ENCODE measurements around the gene MARCHF10. TPM values are rescaled to one million over a fixed set of nuclear protein-coding genes. Genes with fewer than 3 reads are reported as not detected.

MARCHF10 gene
- total and polyA plus RNA-seq, 2 of the 4 experiments (the other 2 are of a cell fraction): 0.18 to 0.74 TPM

- CTCF ChIA-PET: interaction anchor here (0.6 kb wide), 1 partner anchor 626 kb away, joined by 4 read pairs; no protein-coding TSS in a partner anchor
- H2BK20ac ChIP-seq (ENCODE audit: low read depth, low read length): no peak overlapping the region; the same call in 1 of the 2 replicates
- intact Hi-C loops (cut with micrococcal nuclease) (no loop called here), dilution Hi-C loops (cut with HindIII; ENCODE audit: low sequenced_read_pairs, unreplicated experiment) (no loop called here), in situ Hi-C loops (cut with MboI; ENCODE audit: low sequenced_read_pairs) (no loop called here)
- POLR2A ChIA-PET (ENCODE audit: unreplicated experiment): no interaction called here
- no peak overlapping the region for H2BK5ac ChIP-seq (ENCODE audit: low read depth, low read length, poor library complexity, severe bottlenecking)
- 81% methylated on average over 4 of the region's 9 CpGs; no CpG with 5 or more reads in 1 of the 2 experiments for WGBS, 2 experiments (ENCODE audit: extremely low coverage in 2 of 2, insufficient read length in 1 of 2)
- TF ChIP-seq RCOR1 (IDR thresholded peaks at IDR 0.05; ENCODE audit: insufficient replicate concordance, low read length) (no peak), CHD1 (IDR thresholded peaks at IDR 0.05; ENCODE audit: low read depth, low read length) (no peak), MAZ (IDR thresholded peaks at IDR 0.05; ENCODE audit: borderline replicate concordance, low read depth, low read length) (no peak), MAFK (IDR thresholded peaks at IDR 0.05; ENCODE audit: low read depth, low read length) (no peak), CTCF (conservative IDR thresholded peaks at IDR 0.05; ENCODE audit: low read depth, low read length) (no peak), MXI1 (IDR thresholded peaks at IDR 0.05; ENCODE audit: borderline replicate concordance, low read depth, low read length) (no peak), SMC3 (IDR thresholded peaks at IDR 0.05; ENCODE audit: low read depth, low read length) (no peak), POLR2A (IDR thresholded peaks at IDR 0.05; ENCODE audit: low read depth, low read length) (no peak), BHLHE40 (IDR thresholded peaks at IDR 0.05; ENCODE audit: low read depth, low read length) (no peak), CEBPB (IDR thresholded peaks at IDR 0.05; ENCODE audit: low read depth, low read length) (no peak), FOS (IDR thresholded peaks at IDR 0.05; ENCODE audit: low read depth, low read length) (no peak), USF2 (IDR thresholded peaks at IDR 0.05; ENCODE audit: low read depth, low read length) (no peak), RAD21 (IDR thresholded peaks at IDR 0.05; ENCODE audit: low read length) (no peak), RFX5 (IDR thresholded peaks at IDR 0.05; ENCODE audit: low read depth, low read length) (no peak), NFE2L2 (IDR thresholded peaks at IDR 0.05; ENCODE audit: low read depth, low read length) (no peak), ELK1 (IDR thresholded peaks at IDR 0.05; ENCODE audit: borderline replicate concordance, low read depth, low read length) (no peak)
- ATAC-seq (ENCODE audit: low read depth): no peak
- no peak overlapping the region for H3K9ac ChIP-seq (ENCODE audit: low read depth, low read length)
- peaks cover 7% of the 10 kb centered on the region; the same call in 1 of the 2 replicates for H3K4me1 ChIP-seq (ENCODE audit: control insufficient read depth, insufficient read depth, low read length)
- H3K27ac ChIP-seq (ENCODE audit: insufficient read depth, low read length): no peak overlapping the region
- no peak overlapping the region for H2AK9ac ChIP-seq (replicated peaks; ENCODE audit: low read depth, low read length, poor library complexity)
- no peak overlapping the region for H3K4me3 ChIP-seq (ENCODE audit: insufficient read depth, low read depth, low read length)
- no peak overlapping the region for H3K14ac ChIP-seq (replicated peaks; ENCODE audit: low read depth, low read length)
- no peak overlapping the region for H3K18ac ChIP-seq (ENCODE audit: low read depth, low read length)
- H2BK15ac ChIP-seq (ENCODE audit: low read depth, low read length): no peak overlapping the region
- BruUV-seq (replicated peaks): no TSS peak
- H3K9me1 ChIP-seq (ENCODE audit: insufficient read depth, low read length): no peaks in the 10 kb centered on the region
- H3K79me1 ChIP-seq (ENCODE audit: low read depth in 1 of 2, low read length in 2 of 2): no peaks in the 10 kb centered on the region
- H4K8ac ChIP-seq (ENCODE audit: low read depth in 2 of 2, low read length in 2 of 2): no peak overlapping the region
- no peak overlapping the region for H3K23ac ChIP-seq (ENCODE audit: low read depth, low read length)
- H3K4ac ChIP-seq (ENCODE audit: low read depth, low read length): no peak overlapping the region
- H2AFZ ChIP-seq (replicated peaks; ENCODE audit: low read length, poor library complexity): no peak overlapping the region
- H3K9me3 ChIP-seq (ENCODE audit: control insufficient read depth, insufficient read depth, low read length): no peaks in the 10 kb centered on the region
- H2BK120ac ChIP-seq (ENCODE audit: low read depth, low read length): no peak overlapping the region
- H4K20me1 ChIP-seq (ENCODE audit: insufficient read depth, low read length): no peaks in the 10 kb centered on the region
- H2AK5ac ChIP-seq (ENCODE audit: low read depth, low read length): peak overlapping the region; percentile 48; the same call in 1 of the 2 replicates
- no peak overlapping the region for H3K56ac ChIP-seq (ENCODE audit: extremely low read depth, insufficient read depth, low read length)
- DNase-seq: no peak
- H3K27me3 ChIP-seq (ENCODE audit: control insufficient read depth, insufficient read depth, low read length): no peaks in the 10 kb centered on the region
- H4K5ac ChIP-seq (ENCODE audit: low read depth, low read length): no peak overlapping the region
- no peaks in the 10 kb centered on the region for H3K36me3 ChIP-seq (ENCODE audit: control insufficient read depth, insufficient read depth, low read length)
- H3K4me2 ChIP-seq (ENCODE audit: low read depth, low read length): no peak overlapping the region
- no peak overlapping the region for H4K91ac ChIP-seq (ENCODE audit: insufficient read depth, low read depth, low read length)
These were observed 5.4 kb downstream of the MARCHF10 start for GRCh38 chr17:62802561-62803205.

All from IMR-90 (cell line).